GM08714 (cell line): ENCODE data around the gene ADAMTSL1.

Experiments used
- H3K4me3 ChIP-seq: fragments of 200-500 bp; sonication (Bioruptor generic); 2 replicates; pipeline ENCODE4 v1.5.1; 2014; ENCODE audit warnings: mild to moderate bottlenecking, low read length, inconsistent platforms
- ZNF274 ChIP-seq: IDR thresholded peaks from 2 replicates; pipeline ENCODE4 v1.6.1; 2012; ENCODE audit warnings: mild to moderate bottlenecking, low read depth, low read length

Gene ADAMTSL1

DNA sequence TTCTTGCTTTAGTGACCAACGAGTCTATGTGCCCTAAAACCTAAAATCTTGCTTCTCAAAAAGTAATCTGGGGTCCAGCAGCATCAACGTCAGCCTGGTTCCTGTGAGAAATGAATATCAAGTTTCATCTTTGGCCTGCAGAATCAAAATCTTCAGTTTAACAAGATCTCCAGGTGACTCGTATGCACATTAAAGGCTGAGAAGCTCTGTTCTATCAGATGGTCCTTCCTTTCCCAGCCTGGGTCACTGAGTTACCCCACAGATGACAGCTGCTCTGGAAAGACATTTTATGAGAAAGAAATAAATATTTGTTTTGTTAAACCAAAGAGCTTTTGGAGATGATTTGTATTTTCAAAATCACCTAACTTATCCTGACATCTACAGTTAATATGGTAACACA lies 75.8 kb downstream of the ADAMTSL1 start:
- no peak for TF ChIP-seq ZNF274
- H3K4me3 ChIP-seq = no peak overlapping the region

DNA sequence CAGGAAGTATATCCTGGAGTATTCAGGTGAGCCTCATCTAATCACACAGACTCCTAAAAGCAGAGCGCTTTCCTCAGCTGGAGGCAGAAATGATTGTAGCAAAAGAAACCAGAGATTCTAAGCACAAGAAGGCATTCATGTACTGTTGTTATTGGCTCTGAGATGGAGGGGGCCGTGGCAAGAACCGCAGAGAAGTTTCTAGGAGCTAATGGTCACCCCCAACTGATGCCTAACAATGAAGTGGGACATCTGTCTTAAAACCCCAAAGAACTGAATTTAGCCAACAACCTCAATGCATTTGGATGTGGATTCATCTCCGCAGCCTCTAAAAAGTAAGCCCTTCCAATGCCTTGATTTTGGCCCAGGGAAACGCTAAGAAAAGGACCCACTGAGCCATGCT lies 76.3 kb downstream of the ADAMTSL1 start:
- no peak for TF ChIP-seq ZNF274
- H3K4me3 ChIP-seq = no peak overlapping the region

DNA sequence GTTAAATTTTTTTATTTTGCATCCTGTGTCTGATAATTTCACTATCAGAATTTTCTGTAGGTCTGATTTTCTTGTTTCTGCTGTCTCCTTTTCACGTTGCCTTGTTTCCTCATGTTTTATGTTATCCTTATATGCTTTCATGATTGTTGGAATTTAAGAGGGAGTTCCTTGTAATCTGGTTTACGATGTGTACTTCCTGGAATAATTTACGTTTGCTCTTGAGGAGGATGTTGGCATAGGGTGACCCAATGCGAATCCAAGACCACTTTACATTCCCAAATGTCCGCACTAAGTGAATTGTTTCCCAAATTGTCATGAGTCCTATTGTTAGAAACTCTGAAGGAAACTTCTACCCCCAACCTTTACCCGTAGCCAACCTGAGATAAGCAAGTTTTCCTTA lies 80.3 kb downstream of the ADAMTSL1 start:
- no peak for TF ChIP-seq ZNF274
- no peak overlapping the region for H3K4me3 ChIP-seq

DNA sequence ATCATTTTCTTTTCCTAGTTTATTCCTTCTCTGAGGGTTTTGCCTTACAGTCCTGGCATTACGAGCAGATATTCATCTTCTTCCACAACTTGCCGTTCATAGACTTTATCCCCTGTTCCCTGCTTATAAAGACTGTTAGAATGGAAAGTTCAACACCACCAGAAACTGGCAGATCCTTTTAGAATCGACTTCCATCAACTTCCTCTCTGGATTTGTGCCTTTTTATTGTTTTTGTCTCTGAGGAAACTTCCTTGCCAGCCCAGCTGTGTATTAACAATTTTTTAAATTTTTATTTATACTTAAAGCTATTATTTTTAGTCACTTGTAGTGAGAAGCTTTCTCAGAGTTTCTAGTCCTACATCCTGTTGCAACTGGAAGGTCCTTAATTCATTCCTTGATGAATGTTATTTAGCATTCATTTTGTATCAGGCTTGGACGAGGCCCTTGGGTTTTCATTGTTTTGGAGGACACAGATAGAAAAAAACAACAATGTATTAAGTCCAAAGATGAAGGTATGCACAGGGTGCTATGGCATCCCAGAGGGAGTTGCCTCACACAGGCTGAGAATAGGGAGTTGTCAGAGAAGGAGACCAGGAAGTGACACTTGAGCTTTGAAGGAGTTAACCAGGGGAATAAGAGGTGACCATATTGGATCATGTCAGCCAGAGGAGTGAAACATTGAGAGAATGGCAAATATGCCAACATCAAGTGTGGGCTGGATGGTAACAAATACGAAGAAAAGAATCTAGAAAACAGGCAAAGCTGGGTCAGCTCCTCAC lies 81.3 kb downstream of the ADAMTSL1 start:
- no peak for TF ChIP-seq ZNF274
- H3K4me3 ChIP-seq = no peak overlapping the region

DNA sequence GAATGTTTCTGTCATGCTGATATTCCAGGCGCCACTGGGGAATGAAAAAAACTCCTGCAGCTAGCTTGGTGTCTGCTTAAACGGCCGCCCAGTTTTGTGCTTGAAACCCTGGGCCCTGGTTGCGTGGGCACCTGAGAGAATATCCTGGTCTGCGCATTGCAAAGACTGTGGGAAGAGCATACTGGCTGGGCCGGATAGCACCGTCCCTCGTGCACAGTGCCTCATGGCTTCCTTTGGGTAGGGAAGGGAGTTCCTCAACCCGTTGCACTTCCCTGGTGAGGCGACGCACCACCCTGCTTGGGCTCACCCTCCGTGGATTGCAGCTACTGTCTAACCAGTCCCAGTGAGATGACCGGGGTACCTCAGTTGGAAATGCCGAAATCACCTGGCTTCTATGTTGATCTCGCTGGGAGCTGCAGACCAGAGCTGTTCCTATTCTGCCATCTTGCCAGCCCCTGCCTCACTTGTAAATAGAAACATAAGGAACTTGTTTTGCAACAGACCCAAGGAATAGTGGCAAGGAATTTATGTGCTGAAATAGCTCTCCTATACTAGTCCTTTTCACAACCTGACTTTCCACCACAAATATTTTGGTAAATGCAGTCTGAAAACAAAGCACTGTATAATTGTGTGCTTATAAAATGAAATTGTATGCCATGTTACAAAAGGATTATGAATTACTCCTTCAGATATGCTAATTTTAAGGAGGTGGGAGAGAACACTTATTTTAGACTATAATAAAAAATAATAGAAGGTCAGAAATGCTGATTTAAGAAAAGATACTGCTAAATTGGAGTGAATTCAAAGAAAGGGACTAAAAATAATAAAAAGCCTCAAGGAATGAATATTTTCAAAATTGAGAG lies 90.3 kb downstream of the ADAMTSL1 start:
- H3K4me3 ChIP-seq = no peak overlapping the region
- no peak for TF ChIP-seq ZNF274

DNA sequence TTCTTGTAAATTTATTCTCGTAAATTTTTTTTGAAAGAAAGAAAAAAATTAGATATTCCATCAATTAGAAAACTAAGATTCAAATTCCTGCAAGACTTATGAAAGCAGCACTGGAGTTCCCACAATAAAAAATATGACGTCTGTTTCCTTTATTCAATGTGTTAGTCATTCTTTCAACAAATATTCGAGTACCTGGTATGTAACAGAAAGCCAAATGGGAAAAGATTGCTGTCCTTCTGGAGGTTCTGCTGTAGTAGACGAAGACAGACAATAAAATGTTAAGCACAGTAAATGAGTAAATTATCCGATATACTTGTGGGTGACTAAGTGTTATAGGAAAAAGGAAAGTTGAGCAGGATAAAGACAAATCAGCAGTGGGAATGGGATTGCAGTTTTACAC lies 92.2 kb downstream of the ADAMTSL1 start:
- TF ChIP-seq ZNF274 = no peak
- no peak overlapping the region for H3K4me3 ChIP-seq

DNA sequence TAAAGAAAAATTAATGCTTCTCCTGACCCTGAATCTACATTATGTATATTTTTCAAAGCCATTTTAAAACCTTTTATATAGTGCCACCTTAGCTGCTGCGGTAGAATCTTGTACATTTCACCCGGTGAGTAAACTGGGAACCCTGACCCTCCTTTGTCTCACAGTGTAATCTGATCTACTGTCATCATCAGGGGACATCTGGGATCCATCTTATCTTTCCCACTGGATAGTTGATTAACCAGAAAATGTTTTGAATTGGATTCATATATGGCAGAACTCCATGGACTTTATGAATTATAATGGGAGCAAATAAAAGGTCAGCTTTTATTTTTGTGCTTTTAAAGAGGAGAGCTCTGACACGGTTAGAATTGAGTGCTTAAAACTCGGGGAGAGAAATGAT lies 95.0 kb downstream of the ADAMTSL1 start:
- H3K4me3 ChIP-seq = no peak overlapping the region
- no peak for TF ChIP-seq ZNF274

DNA sequence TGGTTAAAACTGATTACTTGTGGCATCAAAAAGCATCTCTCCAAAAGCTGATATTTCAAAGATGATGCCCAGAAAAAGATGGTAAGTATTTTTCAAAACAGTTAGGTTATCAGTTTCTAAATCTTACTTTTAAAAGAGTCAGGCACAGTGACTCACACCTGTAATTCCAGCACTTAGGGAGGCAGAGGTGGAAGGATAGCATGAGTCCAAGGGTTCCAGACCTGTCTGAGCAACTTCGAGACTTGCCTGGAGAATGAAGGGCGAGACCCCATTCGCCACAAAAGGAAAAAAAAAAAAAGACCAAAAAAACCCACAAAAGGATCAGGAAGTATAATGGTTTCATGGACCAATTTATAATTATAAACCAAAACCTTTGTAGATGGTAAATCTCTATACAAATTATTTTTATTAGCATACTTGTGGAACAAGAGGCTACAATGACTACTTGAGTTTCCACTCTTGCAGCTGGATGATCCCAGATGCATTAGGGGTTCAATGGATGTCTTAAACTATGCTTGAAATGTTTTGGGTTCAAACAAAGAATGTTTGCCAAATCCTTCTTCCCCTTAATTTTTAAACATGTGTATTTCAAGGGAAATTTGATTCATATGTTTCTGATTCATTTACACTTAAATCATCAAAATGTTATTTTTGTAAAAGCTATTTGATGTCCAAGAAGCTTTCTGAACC lies 96.1 kb downstream of the ADAMTSL1 start:
- no peak overlapping the region for H3K4me3 ChIP-seq
- no peak for TF ChIP-seq ZNF274

DNA sequence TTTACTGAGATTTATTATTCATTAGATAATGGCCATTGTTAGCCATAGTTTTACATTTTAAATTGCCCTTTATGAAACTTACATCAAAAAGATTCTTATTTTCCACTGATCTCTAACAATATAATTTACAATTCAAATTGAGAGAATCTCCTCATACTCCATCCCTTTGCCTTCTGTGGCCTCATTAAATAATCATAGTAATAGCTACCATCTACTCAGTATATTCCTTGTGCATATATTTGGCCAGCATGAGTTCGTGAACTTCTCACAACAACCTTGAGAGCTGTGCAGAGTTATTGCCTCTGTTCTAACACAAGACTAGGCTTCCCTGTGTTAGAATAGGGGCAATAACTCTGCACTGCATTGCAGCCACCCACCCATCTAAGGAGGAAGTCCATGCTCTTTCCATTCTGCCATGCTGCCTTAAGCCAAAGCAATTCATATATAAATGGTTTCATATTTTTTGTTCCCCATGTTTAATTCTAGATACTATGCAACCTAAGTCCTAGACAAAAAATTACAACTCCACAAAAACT lies 99.1 kb downstream of the ADAMTSL1 start:
- no peak overlapping the region for H3K4me3 ChIP-seq
- no peak for TF ChIP-seq ZNF274

DNA sequence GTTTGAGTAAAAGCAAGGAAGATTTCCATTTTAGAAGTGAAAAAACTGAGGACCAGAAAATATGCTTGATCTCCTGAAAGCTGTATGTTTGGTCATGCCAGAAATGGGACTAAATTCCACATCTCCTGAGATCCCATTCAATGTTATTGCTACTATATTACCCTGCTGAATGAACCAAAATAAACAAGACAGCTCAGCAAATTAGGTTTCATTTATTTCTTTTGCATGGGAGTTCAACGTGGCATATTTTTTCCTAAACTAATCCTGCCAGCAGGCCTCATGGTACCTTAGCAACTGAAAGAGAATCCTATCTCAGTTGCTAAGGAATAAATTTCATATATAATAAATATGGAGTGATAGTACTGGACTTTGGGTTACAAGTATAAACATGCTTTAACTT lies 101.7 kb downstream of the ADAMTSL1 start:
- no peak for TF ChIP-seq ZNF274
- H3K4me3 ChIP-seq = no peak overlapping the region

DNA sequence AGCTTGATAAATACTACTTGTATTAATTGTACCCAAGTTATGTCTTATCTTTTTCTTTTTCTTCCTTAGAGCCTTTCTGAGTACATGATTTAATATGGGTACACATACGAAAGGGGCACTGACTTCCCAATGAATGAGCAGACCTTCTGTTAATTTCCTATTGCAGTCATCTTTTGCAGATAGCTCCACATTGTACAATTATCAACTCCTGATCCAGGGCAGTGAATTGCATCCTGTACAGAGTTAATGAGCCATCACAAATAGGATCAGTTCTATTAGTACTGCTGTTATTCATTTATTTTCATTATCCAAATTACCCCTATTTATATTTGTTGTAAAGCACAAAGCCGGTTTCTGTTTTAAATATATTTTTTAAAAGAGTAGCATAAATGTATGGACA lies 105.6 kb downstream of the ADAMTSL1 start:
- no peak overlapping the region for H3K4me3 ChIP-seq
- TF ChIP-seq ZNF274 = no peak

DNA sequence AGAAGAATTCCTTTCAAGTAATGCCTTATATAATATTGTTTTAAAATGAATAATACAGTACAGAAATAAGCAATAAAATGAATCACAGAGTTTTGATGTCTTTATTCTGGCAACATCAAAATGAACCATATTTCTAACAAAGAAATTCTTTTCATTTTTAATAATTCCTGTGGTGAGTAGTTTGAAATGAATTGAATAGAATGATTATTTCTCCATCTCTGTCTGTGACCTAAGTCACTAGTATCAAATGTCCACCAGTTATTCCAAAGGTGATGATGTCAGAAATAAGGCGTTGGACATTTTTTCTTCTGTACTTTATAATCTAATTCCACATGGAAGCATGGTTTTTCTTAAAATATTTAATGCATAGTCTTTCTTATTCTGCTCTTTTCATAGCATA lies 106.2 kb downstream of the ADAMTSL1 start:
- TF ChIP-seq ZNF274 = no peak
- H3K4me3 ChIP-seq = no peak overlapping the region

DNA sequence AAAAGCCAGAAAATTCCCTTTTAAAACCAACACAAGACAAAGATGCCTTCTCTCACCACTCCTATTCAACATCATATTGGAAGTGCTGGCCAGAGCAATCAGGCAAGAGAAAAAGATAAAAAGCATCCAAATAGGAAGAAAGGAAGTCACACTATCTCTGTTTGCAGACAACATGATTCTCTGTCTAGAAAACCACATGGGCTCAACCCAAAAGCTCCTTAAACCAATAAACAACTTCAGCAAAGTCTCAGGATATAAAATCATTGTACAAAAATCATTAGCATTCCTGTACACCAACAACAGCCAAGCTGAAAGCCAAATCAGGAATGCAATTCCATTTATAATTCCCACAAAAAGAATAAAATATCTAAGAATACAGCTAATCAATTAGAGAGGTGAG lies 112.0 kb downstream of the ADAMTSL1 start:
- H3K4me3 ChIP-seq = no peak overlapping the region
- no peak for TF ChIP-seq ZNF274

DNA sequence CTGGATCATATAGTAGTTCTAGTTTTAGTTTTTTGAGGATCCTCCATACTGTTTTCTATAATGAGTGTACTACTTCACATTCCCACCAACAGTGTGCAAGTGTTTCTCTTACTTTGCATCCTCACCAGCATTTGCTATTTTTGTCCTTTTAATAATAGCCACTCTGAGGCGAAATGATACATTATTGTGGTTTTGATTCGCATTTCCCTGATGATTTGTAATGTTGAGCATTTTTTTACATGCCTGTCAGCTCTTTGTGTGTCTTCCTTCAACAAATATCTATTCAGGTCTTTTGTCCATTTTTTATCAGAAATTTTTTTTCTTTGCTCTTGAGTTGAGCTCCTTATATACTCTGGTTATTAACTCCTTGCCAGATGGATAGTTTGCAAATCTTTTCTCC lies 114.0 kb downstream of the ADAMTSL1 start:
- H3K4me3 ChIP-seq = no peak overlapping the region
- no peak for TF ChIP-seq ZNF274
